Activated CD8-positive, alpha-beta memory T cell treated with anti-CD3 and anti-CD28 coated beads for 48 hours (primary cell): ENCODE results near the gene TLCD3B.

ENCODE experiments used
- DNase-seq, 3 experiments: peaks; one replicate each; pipeline ENCODE4 v3.0.0-alpha.2; 2020; ENCODE audit warnings: low read depth in 2 of 3, low spot score in 2 of 3

The TLCD3B gene

GRCh38 chr16:29975134-29975538, 55.9 kb downstream of the TLCD3B start:
- no peak for DNase-seq
